HG02623 (cell line): Measurements from ENCODE around the gene MED7.
"Not testable (repeated sequence)": the region's sequence is repeated elsewhere in the genome, so short reads cannot be mapped to it uniquely, and the experiment has no call there.

Experiments used
- ATAC-seq: cut with Tn5 transposase; IDR thresholded peaks from one replicate; pipeline ENCODE4 v1.9.1; 2021; ENCODE audit warnings: moderate library complexity; ENCODE audit not compliant: unreplicated experiment

MED7 gene, protein sequence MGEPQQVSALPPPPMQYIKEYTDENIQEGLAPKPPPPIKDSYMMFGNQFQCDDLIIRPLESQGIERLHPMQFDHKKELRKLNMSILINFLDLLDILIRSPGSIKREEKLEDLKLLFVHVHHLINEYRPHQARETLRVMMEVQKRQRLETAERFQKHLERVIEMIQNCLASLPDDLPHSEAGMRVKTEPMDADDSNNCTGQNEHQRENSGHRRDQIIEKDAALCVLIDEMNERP

DNA sequence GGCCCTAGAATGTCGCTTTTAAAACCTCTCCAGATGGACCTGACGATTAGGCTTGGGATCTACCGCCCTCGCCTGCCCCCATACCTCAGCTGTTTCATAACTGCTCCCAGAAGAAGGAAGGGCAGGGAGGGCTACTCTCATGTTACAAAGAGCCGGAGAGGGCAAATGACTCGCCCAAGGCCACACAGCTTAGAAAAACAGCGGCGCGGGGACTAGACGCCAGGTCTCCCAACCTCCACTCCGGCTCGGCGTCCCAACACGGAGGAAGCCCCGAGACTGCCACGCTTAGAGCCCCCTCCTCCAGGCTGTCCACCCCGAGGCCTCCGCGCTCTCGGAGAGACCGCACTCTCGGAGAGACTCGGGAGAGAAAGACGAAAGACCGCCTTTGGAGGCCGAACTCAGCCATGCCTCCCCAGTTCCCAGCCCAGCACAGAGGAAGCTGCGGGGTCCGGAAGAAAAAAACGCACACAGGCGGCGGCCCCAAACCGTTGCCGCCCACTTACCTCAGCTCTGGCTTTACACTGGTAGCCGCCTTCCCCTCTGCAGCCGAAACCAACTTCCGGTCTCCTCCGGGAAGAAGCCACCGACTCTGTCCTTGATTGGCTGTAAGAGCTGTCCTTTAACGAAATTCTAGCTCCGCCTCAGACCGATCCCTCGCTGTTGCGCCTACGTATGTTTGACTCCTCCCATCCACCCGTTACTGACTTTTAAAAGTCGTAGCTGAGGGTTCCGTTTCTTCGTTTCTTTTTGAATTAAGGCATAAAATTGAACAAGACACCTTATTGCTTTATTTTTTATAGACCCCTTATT, at the start of gene MED7:
Gene MED7, minus strand, starts transcription at position 549 of the 810 bp plus-strand sequence. CDS start 3,434 bp downstream, outside the sequence.
- ATAC-seq, result peak; percentile 100

DNA sequence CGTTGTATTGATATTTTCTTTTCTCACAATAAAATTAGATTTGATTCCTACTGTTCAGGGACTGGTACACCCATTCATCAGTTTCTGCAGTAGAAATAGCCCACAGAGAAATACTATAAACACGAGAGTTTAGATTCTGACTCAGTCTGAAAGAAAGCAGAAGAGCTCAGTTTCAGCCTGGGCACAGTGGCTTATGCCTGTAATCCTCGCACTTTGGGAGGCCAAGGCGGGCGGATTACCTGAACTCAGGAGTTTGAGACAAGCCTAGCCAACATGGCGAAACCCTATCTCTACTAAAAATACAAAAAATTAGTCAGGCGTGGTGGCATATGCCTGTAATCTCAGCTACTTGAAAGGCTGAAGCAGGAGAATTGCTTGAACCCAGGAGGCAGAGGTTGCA, 46.6 kb upstream of the MED7 start:
- peak; percentile 58 for ATAC-seq

DNA sequence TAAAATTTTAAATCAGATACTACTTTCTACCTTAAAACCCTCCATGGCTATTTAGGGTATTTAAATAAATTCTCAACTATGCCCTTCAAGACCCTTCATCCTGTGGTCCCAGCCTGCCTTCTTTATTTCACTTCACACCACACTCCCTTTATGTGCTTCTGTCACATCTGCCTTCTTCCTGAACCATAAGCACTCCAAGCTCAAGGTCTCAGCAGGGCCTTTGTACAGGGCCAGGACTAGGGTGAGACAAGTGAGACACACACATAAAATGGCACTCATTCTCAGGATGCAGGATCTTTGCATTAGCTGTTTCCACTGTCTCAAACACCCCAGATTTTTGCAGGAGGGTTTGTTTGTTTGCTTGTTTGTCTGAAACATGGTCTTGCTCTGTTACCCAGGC, 45.6 kb upstream of the MED7 start:
- no peak for ATAC-seq

DNA sequence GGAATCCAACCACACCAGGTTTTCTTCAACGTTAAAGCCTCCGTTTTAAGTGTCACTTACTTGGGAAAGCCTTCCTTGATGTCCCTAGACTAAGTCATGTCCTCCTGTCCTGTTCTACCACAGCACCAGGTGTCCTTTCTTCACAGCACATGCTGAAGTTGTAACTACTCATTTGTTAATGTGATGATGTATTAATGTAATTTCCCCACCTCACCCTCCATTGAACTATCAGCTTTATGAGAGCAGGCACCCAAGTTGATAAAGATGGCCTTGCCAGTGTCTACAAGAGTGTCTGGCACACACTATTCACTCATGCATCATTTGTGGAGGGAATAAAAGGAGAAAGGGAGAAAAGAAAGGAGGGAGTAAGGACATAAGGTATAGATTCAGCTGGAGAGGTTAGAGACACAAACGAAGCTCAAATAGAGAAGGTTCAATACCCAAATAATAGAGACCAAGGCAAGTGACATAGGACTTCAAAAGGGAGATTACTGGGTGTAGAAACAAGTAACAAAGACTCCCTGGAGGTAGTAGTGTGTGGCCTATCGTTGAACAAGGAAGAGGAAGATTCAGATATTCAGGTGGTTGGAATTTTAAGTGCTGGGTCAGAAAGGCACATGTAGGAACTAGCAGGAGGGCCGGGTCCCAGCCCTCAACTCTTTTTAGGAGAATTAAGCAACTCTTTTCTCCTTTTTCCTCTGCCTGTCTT, 44.5 kb upstream of the MED7 start:
- ATAC-seq, result no peak

DNA sequence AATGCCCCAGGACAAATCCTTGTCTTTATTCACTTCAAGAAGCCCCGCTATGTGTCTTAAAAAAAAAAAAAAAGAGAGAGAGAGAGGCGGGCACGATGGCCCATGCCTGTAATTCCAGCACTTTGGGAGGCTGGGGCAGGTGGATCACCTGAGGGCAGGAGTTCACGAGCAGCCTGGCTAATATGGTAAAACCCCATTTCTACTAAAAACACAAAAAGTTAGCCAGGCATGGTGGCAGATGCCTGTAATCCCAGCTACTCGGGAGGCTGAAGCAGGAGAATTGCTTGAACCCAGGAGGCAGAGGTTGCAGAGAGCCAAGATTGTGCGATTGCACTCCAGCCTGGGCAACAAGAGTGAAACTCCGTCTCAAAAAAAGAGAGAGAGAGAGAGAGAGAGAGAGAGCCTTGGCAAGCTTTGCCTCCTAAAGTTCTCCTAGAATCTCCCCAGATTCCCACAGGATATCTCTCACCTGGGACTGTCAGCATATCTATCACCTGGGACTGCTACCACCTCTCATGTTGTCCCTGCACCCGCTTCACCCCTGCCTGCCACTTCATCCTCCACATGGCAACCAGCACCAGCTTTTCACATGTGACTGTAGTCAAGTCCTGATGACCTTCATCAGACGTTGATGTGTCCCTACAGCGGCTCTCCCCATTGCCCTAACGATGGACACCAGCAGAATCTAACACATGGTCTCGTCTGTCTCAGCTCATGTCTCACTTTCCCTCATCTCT, 43.8 kb upstream of the MED7 start:
- ATAC-seq, result no peak

DNA sequence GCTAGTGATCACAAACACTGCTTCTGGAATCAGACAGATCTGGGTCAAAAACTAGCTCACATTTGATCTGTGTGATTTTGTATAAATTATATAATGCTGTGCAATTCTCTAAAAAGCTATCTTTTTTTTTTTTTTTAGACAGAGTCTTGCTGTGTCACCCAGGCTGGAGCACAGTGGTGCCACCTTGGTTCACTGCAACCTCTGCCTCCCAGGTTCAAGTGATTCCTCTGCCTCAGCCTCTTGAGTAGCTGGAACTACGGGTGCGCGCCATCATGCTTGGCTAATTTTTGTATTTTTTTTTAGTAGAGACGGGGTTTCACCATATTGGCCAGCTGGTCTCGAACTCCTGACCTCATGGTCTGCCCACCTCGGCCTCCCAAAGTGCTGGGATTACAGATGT, 42.5 kb upstream of the MED7 start:
- ATAC-seq, result not testable (repeated sequence)

DNA sequence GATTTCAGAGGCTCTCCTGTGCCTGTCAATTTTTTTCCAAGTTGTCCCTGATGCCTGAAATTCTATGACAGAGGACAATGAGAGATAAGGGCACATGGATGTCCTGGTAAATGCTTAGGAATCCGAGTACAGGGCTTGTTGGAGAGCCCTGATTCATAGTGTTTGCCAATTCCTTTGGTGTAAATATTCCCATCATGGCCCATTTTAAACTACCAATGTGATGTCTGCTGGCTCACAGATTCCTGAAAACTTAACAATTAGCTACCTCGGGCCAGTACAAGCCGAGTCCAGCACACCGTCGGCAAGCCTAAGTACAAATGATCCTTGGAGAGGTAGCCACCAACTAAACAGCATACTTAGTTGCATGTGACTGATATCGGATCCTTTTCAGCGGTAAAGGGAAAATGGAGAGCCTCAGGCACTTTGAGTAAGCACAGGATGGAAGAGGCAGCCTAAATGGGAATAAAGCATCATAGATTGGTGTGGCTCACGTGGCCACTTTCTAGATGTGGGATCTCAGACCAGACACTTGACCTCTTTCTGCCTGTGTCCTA, 41.5 kb upstream of the MED7 start:
- ATAC-seq, result no peak

DNA sequence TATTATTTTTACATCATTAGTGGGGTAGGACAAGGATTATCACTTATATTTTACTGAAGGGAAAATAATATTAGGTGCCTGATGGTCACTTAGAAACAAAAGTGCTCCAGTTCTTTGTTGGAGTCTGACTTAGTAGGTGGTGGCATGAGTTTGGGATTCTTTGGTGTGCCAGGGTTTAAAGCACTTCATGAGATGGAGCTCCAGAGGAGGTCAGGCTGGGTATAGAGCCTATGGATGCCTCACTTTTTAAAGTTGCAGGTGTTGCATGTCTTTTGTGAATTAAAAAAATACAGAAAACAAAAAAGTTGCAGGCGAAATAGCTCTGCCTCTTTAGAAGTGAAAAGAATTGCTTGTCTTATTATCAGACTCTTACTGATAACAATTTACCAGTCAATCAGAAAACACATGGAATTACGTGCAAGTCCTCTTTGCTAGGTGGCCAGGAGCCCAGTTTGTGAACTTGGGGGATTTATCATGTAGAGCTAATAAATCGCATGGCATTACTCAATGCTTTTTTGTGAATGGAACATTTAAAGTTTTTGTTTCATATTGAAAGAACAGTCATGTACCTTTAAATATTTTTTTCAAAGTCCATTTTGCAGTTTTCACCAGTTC, 39.6 kb upstream of the MED7 start:
- no peak for ATAC-seq

DNA sequence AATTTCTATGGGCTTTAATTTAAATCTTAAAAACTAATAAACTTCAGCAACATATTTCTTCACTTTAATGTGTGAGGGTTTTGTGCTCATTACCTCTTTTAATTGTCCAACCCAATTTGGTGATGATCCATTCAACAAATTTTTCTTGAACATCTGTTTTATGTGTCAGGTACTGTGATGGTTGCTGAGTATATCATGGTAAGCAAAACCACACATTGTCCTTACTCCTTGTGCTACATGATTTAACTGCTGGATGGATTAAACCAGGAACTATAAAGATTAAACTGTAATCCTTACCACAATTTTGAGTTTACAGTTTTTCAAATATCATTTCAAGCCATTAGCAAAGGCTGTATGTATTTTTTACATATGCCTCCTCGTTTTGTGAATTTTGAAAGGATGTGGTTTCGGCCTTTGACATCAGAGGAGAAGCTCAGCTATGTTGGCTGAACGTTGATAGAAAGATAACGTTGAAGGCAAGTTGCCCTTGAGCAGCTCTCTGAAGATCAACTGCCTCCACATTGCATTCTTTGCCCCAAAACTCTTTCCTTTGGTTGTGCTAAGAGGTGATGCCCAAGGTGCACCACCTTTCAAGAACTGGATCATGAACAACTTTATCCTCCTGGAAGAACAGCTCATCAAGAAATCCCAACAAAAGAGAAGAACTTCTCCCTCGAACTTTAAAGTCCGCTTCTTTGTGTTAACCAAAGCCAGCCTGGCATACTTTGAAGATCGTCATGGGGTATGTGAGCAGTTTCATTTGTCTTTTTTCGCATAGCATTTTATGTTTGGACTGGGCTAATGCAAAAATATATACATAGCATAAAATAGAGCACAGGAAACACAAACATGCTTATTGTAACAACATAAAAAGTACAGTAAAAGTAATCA, 38.0 kb upstream of the MED7 start, which contains the start of gene ITK:
Gene ITK, plus strand, starts transcription at position 467 of the 891 bp plus-strand sequence. Its CDS starts 138 bp downstream, at position 605.
- no peak for ATAC-seq

DNA sequence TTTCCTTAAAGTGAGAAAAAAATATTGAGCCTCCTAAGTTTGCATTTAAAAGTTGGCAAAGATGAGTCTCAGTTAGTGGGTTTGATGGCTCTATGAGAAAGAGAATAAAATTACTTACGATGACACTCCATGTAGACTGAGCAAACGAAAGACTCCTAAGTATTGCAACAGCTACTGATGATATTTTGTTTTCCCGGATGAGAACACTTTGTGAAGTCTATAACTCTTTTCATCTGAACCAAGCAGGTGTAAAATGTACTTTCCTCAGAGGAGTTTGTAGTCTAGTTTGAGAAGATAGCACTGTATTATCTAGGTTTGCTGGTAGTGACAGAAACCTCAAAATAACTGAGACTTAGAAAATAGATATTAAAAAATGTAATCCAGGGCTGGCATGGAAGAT, 36.3 kb upstream of the MED7 start:
- ATAC-seq, result no peak

DNA sequence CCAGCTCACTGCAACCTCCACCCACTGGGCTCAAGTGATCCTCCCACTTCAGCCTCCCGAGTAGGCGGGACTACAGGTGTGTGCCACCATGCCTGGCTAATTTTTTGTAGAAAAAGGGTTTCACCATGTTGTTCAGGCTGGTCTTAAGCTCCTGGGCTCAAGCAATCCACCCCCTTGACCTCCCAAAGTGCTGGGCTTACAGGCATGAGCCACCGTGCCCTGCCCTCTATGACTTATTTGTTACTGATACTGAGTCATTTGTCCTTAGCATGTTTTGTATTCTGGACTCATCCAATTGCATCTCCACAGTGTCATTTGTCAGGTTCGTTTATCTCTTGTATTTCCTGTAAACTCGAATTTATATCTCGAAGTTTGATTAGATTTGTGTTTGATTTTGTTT, 35.3 kb upstream of the MED7 start:
- ATAC-seq, result no peak

DNA sequence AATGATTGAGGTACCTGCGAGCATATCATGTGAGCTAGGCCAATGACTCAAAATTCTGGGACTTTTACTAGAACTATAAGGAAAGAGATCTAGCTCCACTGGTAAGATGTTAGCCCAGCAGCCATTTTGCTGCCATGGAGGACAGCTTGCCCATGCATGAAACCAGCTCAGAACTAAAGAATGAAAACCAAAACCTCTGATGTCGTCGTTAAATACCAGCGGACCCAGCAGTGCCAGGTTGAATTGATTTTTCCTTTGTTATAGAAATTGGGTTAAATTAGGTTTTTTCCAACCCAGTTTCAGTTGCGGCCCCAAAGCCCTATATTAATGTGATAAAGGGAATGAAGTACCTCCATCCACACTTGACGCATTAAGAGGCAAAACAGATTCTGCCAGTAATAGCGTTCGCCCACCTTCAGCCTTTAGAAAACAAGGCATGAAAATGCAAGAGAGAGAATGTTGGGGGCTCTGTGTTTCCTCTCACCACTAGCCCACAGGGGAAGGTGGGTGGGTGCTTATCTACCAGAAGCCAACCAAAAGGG, 32.5 kb upstream of the MED7 start:
- ATAC-seq, result no peak

DNA sequence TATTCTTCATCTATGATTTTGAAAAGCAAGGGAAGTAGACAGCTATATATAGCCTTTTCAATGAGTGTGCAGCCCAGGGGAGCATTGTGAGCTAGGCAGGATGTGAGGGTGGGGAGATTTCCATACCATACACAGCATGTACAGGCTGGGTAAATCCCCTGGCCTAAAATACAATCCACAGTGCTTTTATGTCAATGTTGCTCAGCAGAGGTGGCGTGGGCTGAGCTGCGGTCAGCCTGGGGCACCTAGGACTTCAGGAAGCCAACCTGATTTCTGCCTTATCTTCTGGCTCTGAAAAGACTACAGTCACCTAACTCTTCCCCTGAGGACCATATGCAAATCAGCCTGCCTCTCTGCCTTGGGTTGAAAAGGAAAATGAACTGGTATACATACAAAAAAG, 29.7 kb upstream of the MED7 start:
- peak; percentile 98 for ATAC-seq

DNA sequence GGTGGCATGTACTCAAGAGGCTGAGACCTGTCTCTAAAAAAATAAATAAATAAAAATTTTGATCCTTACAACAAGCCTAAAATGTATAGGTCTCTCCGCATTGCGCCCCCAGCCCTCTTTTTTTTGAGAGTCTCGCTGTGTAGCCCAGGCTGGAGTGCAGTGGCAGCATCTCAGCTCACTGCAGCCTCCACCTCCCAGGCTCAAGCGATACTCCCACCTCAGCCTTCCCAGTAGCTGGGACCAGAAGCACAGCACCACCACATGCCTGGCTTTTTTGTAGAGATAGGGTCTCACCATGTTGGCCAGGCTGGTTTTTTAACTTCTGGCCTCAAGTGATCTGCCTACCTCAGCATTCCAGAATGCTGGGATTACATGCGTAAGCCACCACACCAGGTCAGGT, 25.6 kb upstream of the MED7 start:
- no peak for ATAC-seq

DNA sequence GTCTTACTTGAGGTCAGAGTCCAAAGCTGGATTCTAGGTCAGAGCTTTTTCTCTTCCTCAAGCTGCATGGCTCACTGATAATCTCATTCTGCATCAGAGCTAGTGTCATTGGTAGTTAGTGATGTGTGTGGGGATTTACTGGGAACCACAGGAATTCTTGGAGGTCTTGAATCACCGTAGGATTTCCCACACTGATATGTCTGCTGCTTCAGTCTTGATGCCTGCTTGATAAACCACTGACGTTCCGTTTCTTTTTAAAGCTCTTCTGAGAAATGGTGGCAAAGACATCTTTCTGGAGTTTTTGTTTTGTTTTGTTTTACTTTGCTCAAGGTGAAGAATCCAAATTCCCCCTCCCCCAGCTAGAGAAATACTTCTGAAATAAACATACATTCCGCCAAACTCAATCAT, 24.6 kb upstream of the MED7 start:
- ATAC-seq, result no peak

DNA sequence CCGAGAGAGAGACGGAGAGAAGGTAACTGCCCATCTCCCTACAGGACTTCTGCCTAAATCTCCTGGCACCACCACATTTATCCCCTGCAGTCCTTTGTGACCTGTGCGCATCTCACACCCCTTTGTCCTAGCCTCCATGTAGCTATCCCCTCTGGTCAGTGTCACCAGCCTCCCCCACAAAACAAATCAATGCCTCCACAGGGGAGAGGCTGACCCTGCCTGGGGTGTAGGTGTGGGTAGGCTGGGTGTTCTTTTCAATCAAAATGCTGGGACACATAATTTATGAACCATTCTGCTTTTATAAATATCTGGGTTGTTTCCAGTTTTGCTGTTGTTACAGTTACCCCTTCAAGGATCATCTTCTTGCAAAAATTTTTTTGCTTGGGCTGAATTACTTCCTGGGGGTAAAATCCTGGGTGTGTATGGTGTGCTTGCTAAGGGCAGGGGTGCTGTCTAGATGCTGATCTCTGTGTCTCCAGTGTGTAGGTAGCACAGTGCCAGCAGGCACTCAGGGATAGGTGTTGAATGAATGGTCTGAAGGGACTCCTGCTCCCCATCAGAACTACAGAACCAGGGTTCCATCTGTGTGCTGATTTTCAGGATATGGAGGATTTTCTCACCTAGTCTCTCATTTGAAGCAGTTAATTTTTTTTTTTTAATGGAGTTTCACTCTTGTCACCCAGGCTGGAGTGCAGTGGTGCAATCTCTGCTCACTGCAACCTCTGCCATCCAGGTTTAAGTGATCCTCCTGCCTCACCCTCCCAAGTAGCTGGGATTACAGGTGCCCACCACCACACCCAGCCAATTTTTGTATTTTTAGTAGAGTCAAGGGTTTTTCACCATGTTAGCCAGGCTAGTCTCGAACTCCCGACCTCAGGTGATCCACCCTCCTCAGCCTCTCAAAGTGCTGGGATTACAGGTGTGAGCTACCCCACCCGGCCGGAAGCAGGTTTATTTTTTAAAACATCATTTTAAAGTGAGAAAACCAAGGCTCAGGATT, 23.8 kb upstream of the MED7 start, which contains the start of gene GARIN3:
Gene GARIN3, minus strand, starts transcription at position 51 of the 1,000 bp plus-strand sequence. CDS start 96 bp downstream, outside the sequence.
- no peak for ATAC-seq

DNA sequence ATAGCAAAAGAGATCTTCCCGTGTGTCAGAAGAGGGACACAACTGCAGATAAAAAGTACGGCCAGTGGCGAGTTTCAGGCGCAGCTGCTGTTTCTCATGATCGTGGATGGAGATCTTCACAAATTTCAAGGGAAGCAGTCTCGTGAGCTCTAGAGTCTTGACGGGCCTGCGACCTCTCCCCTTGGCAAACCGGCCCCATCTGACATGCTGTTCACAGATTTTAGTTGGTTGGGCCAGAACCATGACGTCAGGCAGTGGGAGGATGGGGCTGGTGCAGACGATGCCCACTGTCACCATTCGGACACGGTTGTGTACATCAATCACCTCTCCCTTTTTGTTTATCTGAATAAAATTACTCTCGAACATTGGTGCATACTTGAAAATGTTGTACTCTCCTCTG, 23.0 kb upstream of the MED7 start:
- ATAC-seq, result no peak

DNA sequence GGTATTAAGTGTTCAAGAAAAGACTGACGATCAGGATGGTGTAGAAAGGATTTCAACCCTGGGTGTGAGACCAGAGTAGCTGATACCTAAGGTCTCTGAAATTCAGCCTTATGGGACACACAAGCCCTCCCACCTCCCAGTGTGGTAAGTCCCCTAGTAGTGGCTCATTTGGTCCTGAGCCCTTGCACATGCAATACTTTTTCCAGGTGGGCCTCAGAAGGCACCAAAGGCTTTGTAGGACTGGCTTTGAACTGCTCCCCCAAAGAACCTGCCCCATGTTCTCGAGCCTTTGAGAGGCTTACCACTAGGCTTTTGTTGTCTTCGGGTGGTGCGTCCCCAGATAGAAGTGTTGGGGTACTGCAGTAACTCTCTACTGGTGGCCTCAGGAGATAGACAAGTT, 22.6 kb upstream of the MED7 start:
- ATAC-seq, result no peak
